IPS DF 19.7 (cell line): ENCODE measurements around the gene SLC39A7.

Experiments
- DNase-seq: peaks from one replicate; pipeline ENCODE4 v3.0.0-alpha.2; 2013; ENCODE audit warnings: low read depth, low spot score

Gene SLC39A7

DNA sequence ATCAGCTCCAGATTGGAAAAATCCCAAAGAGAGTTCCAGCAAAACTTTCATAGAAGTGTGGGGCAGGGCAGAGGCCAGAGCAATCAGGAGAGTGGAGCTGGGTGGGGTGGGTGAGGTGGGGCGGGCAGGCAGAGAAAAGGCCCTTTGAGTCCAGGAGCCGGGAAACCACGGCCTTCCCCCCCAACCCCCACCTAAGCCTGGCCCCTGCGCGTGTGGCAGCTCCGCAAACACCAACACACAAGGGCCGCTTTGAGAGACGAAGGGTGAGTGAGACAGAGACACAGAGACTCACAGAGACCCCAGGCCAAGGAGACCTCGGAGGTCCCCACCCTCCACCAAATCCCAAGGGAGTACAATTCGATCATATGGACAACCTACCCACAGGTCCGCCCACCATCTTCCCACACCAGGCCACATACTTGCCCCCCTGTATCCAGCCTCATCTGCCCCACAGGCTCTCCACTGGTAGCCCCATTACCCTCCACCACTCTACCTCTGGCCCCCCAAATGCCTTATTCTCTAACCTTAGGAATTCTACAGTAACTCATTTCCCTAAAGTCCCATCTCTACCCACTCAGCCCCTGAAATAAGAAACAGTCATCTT lies 10.1 kb upstream of the SLC39A7 start:
- no peak for DNase-seq

DNA sequence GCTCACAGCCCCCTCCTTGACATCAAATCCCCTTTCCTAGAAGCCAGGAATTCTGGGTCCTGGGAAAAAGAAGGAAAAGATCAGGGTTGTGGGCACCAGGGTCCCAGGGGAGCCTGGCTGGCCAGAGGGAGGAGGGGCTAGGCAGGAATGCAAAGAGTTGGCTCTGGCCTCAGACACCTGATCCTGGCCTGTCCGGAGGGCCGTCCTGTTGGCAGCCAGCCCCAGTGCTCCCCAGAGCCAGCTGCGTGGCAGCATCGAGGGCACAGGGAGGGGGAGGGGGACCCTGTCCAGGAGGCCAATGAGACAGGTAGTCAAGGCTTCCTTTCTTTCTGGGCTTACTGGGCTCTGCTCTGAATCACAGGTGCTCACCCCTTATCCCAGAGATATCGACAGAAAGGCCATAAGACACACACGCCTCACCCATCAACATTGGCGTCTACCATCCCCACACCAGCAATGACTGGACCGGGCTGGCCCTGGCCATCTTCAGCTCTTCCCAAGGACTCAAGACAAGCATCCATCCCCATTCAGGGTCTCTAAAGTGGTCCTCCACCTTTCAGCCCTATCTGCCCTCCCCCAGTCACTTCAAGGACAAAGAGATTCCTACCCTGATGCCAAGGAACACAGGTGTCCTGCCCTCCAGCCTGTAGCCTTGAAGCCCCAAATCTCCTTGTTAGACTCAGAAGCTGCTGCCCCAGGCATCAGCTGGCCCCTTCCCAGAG lies 9.1 kb upstream of the SLC39A7 start:
- no peak for DNase-seq

DNA sequence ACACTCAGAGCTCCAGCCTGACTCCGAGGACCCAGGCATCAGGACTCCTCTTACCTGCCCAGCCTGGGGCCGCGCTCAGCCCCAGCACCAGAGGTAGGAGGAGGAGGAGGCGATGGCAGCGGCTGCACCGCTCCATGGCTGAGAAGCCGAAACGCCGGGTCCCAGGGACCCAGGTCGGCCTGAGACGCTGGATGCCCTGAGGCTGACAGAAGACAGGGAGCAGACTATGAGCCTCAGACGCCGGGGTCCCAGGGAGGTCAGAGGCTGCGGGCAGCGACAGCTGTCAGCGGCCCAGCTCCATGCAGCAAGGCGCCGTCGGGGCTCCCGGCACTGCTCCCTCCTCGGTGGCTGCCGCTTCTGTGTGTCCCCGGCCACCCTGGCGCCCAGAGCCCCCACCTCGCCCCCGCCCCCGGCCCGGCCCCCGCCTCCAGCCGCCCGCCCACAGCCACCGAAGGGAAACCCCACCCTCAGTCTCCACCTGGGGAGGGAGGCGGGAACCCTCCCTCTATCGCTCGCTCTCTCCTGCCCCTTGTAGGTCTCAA lies 8.5 kb upstream of the SLC39A7 start, which contains the start of gene COL11A2:
COL11A2 (minus strand) TSS at position 363 of the 542 bp plus-strand sequence; CDS start at position 136, 227 bp downstream.
- DNase-seq: no peak

DNA sequence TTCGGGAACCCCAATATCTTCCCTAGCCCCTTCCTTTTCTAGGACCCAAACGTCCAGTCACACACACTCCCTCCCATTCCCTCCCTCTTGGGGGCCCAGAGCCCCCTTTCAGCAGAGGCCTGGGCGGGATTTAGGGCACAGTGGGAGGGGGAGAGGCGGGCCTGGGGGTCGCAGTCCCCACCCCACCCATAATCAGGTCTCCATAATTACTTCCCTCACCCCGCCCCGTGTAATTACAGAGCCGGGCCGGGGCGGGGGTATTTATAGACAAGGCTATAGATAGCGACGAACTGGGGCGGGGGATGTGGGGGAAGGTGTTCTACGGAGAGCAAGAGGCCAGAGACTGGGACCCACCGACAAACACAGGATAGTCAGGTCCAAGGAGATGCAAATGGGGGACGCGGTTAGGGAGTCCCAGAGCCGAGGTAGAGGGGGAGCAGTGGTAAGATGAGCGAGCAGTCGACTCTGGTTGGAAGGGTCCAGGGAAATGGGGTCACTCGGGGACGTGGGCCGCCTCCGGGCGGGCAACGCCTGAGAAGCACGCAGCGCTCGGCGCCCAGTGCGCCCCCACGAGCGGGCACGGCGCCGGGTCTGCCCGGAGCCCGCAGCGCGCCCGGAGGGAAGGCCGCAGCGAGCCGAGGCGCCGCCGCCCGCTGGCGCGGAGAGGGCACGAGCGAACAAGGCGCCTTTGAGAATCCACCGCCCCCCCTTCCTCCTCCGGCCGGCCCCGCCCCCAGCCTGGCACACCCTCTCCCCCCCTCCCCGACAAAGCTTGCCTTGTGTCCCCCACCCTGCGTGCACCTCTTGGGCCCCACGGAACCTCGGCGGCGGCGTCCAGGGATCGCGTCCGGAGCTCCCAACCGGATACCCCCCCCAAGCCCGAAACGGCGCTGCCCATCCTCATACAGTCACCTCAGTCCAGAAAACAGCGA lies 7.7 kb upstream of the SLC39A7 start:
- DNase-seq: no peak

DNA sequence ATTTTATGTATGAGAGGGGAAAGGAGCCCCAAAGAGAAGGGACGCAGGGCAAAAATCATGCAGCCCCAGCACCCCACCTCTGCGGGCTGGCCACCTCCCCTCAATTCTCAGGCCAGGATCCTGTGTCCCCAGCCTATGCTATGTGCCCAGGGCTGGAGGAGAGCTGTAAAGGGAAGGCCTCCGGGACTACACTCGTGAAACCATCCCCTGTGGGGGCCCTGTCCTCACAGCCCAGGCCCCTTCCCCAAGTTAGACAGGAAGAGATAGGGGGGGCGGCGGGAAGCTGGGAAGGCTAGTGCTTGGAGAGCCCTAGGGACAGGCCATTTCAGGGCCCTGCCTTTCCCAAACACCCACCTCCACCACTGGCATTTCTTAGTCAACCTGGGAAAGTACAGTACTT lies 7.0 kb upstream of the SLC39A7 start:
- DNase-seq: no peak

DNA sequence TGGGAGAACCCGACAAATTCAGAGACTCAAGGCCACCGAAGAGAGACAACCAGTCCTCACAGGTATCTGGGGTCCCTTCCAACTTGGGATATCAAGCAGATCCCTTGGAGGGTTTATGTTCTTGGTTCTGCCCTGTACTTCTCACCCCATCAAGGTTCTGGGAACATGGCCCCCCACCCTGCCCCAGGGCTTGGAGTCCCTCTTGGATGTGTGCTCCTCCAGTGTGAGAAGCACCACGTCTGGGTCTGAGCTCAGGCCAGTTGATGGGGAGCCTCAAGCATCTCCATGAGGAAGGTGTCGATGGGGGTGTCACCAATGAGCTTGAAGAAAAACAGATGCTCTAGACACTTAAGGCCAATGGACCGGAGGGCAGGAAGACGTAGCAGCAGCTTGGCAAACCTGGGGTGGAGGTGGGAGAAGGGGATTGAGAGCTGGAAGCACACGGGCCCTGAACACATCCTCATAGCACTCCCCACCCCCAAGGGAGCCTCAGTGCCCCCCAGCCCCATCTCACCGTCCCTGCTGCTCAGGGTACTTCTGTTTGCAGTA lies 6.2 kb upstream of the SLC39A7 start:
- no peak for DNase-seq

DNA sequence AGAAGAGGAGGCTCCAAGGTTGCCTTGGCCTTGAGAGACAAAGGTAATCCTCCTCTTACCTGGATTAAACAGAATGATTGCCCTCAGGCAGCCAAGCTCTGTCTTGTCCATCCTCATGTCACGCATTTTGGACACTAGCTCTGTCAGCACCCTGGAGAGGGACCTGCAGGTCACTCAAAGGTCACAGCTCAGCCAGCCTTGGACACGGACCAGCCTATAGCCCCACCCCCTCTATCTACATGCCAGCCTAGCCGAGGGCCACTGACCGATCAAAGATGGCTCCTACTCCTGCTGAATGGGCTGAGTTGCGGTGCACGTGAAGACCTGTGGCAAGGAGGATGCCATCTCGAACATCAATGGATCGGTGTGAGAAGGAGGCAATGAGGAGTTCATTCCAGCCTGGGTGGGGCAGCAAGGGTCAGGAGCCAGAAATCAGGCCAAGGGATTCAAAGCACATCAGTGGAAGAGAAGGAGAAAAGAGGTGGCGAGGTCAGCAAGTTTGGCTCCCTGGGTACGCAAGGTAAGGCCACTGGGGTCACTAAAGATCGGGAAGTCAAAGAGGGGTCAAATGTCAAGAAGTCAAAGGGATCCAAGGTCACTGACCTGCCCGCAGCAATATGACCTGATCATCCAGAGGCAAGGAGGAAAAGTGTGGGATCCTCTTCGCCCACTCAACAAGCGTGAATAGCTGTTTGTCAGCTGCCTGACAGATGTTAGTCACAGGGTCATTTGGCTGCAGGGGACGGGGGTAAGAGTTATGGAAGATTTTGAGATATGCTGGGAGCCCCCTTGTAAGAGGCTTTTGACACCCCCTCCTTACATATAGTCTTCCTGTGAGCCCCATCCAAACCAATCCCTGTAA lies 5.1 kb upstream of the SLC39A7 start:
- DNase-seq: no peak

DNA sequence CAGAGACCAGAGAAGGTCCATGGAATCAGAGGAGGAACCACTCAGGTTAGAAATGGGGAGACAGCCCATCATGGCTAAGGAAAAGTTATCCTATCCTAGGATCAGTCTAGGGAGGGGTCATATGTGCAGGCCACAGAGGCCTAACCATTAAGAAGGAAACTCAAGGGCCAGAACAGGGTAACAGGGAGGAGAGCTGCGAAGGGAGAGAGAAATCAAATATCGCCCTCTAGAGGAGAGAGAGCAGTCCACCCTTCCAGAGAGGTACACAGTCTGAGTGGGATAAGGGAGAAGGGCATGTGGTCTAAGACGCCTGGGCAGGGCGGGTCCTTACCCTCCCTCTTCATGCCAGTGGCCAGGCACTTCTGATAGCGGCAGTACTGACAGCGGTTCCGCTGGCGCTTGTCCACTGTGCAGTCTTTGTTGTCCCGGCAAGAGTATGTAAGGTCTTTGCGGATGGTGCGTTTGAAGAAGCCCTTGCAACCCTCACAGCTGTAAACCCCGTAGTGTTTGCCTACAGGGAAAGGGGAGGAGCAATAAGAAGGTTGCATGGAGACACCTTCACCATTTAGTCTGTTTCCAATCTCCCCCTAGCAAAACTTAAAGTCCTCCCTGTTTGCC lies 3.1 kb upstream of the SLC39A7 start:
- DNase-seq: no peak

DNA sequence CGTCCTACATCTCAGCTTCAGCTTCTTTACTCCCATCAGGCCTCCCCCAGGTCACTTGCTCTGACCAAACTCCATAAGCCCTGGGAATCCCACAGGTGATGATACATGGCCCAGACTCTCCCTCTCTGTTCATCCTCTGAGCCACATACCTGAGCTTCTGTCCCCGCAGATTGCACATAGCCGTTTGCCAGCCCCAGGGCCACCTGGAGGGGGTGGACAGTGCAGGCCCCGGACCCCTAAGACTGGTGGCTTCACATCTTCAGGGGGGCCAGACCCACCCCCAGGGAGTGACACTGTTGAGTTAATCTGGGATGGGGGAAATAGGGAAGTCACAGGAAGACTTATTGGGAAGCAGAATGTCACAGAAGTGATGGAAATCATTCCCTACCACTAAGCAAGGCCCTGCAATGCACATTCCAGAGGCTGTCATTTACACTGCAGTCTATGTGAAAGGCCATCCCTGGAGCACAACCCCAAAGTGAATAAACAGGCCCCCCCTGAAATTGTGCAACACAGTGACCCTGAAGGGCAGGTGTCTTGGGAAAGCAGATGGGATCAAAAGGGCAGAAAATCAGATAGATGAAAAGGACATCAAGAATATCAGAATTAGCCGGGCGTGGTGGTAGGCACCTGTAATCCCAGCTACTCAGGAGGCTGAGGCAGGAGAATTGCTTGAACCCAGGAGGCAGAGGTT lies 2.4 kb upstream of the SLC39A7 start:
- DNase-seq: no peak

DNA sequence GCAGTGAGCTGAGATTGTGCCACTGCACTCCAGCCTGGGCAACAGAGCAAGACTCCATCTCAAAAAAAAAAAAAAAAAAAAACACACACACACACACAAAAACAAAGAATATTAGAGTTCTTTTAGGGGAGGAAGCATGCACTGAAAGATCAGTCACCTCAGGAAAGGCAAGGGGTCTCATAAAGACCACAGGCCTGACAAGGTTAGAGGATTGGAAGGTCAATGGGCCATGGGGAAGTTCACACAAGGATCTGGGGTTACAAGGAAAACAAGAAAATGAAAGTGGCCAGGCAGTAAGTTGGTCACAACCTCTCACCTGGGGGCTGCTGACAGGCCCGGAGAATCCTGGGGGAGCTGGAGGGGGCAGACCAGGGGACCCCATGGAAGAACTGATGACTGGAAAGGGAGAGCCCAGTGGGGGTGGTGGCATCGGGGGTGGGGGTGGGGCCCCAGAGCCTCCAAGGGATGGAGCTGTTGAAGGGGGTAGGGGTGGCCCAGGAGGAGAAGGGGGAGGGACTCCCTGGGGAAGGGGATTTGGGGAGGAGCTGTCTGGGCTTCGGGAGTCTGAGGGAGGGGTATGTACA lies 1.7 kb upstream of the SLC39A7 start:
- DNase-seq: no peak

DNA sequence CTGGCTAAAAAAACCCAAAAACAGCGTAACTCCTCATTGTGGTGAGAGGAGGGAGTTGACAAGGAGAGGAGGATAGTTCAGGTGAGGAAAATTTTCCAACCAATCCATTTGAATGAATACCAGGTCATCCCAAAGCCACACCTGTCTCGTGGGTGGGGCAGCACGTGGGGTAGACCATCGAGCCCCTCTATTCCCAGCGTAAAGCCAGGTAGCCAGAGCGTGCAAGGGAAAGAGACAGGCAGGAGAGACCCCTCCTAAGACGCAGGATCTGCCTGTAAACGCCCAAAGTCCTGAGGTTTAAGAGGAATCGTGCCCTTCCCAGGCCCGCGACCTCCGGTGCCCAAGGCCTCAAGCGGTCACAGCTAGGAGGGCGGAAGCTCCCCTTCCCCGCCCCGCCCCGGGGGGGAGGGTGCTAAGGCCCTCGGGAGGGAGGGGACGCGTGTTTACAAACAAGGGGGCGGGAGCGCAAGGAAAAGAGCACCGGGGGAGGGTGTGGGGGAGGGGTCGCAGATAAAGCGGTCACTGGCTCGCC lies 914 bp upstream of the SLC39A7 start:
- DNase-seq: no peak

DNA sequence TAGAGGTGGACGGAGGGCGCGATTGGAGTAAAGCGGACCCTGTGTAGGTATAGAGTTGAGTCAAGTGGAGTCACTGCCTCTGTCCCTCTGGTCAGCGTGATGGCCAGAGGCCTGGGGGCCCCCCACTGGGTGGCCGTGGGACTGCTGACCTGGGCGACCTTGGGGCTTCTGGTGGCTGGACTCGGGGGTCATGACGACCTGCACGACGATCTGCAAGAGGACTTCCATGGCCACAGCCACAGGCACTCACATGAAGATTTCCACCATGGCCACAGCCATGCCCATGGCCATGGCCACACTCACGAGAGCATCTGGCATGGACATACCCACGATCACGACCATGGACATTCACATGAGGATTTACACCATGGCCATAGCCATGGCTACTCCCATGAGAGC lies 479 bp downstream of the SLC39A7 start:
- no peak for DNase-seq

DNA sequence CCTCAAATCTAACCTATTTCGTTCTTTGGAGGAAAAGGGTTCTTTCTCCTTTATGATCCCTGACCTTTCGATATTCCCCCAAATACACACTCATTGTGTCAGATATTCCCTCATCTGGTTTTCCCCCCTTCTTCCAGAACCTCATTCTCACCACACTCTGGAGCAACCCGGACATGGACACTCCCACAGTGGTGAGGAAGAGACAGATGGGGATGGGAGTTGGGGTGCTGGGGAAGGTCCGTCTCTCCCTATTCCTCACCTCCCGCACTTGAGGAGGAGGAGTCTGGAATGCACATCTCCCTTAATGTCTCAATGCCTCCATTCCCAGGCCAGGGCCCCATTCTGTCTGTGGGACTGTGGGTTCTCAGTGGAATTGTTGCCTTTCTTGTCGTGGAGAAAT lies 1.3 kb downstream of the SLC39A7 start:
- no peak for DNase-seq

DNA sequence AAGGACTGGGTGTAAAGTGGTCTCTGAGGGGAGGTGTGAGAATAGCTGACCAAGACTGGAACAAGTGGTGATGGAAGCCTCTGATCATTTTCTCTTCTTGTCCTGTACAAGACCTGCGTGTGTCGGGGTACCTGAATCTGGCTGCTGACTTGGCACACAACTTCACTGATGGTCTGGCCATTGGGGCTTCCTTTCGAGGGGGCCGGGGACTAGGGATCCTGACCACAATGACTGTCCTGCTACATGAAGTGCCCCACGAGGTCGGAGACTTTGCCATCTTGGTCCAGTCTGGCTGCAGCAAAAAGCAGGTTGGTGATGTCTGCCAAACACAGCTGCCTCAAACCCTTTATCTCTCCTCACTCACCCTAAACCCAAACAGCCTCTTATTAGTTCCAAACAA lies 2.1 kb downstream of the SLC39A7 start:
- no peak for DNase-seq

DNA sequence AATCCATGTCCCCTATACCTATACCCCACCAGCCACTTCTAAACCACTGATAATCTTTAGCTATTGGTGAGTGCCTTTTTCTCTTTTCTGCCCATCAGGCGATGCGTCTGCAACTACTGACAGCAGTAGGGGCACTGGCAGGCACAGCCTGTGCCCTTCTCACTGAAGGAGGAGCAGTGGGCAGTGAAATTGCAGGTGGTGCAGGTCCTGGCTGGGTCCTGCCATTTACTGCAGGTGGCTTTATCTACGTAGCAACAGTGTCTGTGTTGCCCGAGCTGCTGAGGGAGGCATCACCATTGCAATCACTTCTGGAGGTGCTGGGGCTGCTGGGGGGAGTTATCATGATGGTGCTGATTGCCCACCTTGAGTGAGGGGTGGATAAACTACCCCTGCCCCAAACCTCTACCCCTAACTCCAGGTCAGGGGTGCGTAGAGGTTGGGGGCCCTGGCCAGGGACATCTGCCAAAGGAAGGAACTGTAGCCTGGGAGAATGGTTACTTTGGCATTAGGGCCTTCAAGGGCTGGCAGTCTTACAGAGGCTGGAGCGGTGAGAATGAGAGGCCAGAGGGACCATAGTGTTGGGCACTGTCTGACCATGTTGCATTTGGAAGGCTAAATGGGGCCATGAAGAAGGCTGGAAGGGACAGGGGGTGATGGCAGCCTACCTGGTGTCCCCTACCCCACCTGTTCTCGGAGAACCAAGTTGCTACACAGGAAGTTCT lies 2.9 kb downstream of the SLC39A7 start:
- no peak for DNase-seq

DNA sequence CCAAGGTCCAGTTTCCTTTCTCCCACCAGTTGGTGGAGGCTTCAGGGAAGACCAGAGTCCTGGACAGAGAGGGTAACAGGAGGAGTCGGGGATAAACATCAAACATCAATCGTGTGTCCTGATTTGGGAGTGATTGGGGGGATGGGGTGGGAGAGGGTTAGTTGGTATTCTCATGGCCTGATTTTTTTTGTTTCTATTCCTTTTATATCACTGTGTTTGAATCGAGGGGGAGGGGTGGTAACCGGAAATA lies 3.4 kb downstream of the SLC39A7 start:
- no peak for DNase-seq

DNA sequence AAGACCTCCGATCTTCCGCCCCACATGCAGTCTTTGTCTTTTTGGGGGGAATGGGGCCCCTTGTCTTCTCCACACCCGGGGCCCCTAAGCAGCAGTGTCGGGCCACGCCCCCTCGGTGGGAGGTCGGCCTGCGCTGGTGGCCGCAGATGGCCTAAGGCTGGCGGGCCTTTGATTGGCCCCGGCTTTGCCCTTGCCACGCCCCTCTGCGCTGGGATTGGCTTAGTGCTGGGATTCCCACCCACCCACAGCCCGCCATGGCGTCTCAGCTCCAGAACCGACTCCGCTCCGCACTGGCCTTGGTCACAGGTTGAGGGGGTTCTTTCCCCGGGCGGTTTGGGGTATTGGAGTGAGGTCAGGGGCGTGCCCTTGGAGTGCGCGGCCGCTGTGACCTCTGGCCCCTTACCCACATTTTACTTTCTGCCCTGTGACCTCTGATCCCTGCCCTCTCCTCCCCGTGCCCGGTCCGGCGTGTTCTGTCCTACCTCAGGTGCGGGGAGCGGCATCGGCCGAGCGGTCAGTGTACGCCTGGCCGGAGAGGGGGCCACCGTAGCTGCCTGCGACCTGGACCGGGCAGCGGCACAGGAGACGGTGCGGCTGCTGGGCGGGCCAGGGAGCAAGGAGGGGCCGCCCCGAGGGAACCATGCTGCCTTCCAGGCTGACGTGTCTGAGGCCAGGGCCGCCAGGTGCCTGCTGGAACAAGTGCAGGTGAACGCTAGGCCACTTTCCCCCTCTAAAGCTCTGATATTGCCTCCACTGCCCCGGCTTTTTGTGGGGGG lies 3.9 kb downstream of the SLC39A7 start, which contains the start of gene HSD17B8:
HSD17B8 (plus strand) TSS at position 241 of the 776 bp plus-strand sequence; CDS start at position 255, 14 bp downstream.
- DNase-seq: no peak
